Tibial artery (tissue), 4 donors: ENCODE measurements around the gene HMGA1.

Experiments
- DNase-seq, 2 donors: peaks; one replicate each; pipeline ENCODE4 v3.0.0-alpha.2; 2019
- H3K27ac ChIP-seq, 2 donors: fragments of 200-600 bp; sonication (generic) in 1 of 2; 1 replicate in 1 of 2; 2 replicates in 1 of 2; pipeline ENCODE4 v1.5.1; 2018 to 2019; ENCODE audit warnings: mild to moderate bottlenecking in 1 of 2
- H3K27me3 ChIP-seq, 2 donors: fragments of 200-600 bp; sonication (generic) in 1 of 2; one replicate each; pipeline versions ENCODE4 v1.5.1 to v1.6.0; 2016 to 2019
- H3K36me3 ChIP-seq, 3 donors: fragments of 200-600 bp; sonication (generic) in 2 of 3; one replicate each; pipeline ENCODE4 v1.5.1; 2016 to 2019; ENCODE audit warnings: mild to moderate bottlenecking in 2 of 3
- H3K4me1 ChIP-seq, 4 donors: fragments of 200-600 bp; sonication (generic) in 2 of 4; 1 replicate in 3 of 4; 2 replicates in 1 of 4; pipeline ENCODE4 v1.5.1; 2016 to 2019
- H3K4me3 ChIP-seq, 2 donors: fragments of 200-600 bp; sonication (generic) in 1 of 2; 1 replicate in 1 of 2; 2 replicates in 1 of 2; pipeline ENCODE4 v1.5.1; 2018 to 2019; ENCODE audit warnings: mild to moderate bottlenecking in 2 of 2
- H3K9me3 ChIP-seq, 3 donors: fragments of 200-600 bp; sonication (generic) in 1 of 3; one replicate each; pipeline ENCODE4 v1.5.1; 2016 to 2019
- CTCF ChIP-seq, 2 experiments: fragments of 200-600 bp in 1 of 2; fragments of 450-650 bp in 1 of 2; IDR thresholded peaks; one replicate each; pipeline ENCODE4 v1.5.1; 2017 to 2019; ENCODE audit warnings: antibody characterized with exemption in 2 of 2, mild to moderate bottlenecking in 1 of 2, moderate library complexity in 1 of 2
- intact Hi-C: fragments of 100-400 bp; cut with DNase I; formaldehyde crosslinking; loops from one replicate; pipeline ENCODE4 v1.15.0; 2023; ENCODE audit warnings: low total_unique reads

HMGA1 gene

GRCh38 chr6:34226066-34226465 is 10.6 kb upstream of the HMGA1 start:
- H3K27ac ChIP-seq: no peak overlapping the region
- no peaks in the 10 kb centered on the region for H3K27me3 ChIP-seq
- no peaks in the 10 kb centered on the region for H3K9me3 ChIP-seq
- H3K4me1 ChIP-seq: peaks cover 0 to 13% (median 9%) of the 10 kb centered on the region in 4 donors
- no peaks in the 10 kb centered on the region for H3K36me3 ChIP-seq
- intact Hi-C loops: loop anchor here (10.0 kb wide), 1 partner anchor 801 kb away; the partner anchor contains the start of gene SYNGAP1
- no peak for TF ChIP-seq CTCF (IDR thresholded peaks at IDR 0.05)
- no peak for DNase-seq
- no peak overlapping the region for H3K4me3 ChIP-seq

GRCh38 chr6:34226731-34227586 is 9.7 kb upstream of the HMGA1 start:
- TF ChIP-seq CTCF (IDR thresholded peaks at IDR 0.05): no peak
- no peaks in the 10 kb centered on the region for H3K27me3 ChIP-seq
- H3K36me3 ChIP-seq: no peaks in the 10 kb centered on the region
- peaks cover 0 to 13% (median 9%) of the 10 kb centered on the region in 4 donors for H3K4me1 ChIP-seq
- no peaks in the 10 kb centered on the region for H3K9me3 ChIP-seq
- no peak for DNase-seq
- no peak overlapping the region for H3K27ac ChIP-seq
- intact Hi-C loops: loop anchor here (10.0 kb wide), 1 partner anchor 802 kb away; the partner anchor contains the start of gene SYNGAP1
- H3K4me3 ChIP-seq: no peak overlapping the region

DNA sequence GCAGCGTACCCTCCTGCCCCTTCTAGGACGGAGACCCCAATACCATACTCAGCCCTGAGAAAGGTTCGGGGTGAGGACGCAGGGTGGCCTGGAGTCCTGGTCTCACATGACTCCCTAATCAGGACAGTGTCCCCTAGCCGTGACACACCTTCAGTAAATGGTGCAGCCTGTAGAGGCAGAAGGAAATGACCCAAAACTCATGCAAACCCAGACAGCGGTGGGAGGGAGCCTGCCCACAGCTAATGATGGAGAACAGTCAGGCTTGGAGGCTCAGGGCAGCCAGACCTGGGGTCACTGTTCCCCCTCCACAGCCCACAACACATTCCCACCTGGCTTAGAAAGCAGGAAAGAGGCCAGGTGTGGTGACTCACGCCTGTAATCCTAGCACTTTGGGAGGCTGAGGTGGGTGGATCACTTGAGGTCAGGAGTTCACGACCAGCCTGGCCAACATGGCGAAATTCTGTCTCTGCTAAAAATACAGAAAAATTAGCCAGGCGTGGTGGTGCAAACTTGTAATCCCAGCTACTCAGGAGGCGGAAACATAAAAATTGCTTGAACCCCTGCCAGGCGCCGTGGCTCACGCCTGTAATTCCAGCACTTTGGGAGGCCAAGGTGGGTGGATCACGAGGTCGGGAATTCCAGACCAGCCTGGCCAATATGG is 8.8 kb upstream of the HMGA1 start:
- no peak for TF ChIP-seq CTCF (IDR thresholded peaks at IDR 0.05)
- H3K4me3 ChIP-seq: no peak overlapping the region

DNA sequence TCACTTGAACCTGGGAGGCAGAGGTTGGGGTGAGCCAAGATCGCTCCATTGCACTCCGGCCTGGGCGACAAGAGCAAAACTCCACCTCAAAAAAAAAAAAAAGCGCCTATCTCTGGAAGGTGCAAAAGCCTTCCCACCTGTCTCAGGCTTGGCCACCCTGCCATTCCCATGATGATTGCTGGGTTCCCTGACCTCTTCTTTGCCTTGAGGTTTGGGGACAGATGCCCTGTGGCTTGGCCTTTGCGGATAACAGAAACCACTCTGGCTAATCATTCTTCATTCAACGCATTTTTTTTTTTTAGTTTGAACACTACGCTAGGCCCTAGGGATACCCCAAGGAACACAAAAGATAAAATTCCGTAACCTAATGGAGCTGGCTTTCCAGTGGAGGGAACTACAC is 6.8 kb upstream of the HMGA1 start:
- intact Hi-C loops: loop anchor here (10.0 kb wide), 1 partner anchor 805 kb away; the partner anchor contains the start of gene SYNGAP1
- H3K27ac ChIP-seq: no peak overlapping the region
- H3K36me3 ChIP-seq: no peaks in the 10 kb centered on the region
- H3K4me3 ChIP-seq: no peak overlapping the region
- no peaks in the 10 kb centered on the region for H3K4me1 ChIP-seq
- H3K27me3 ChIP-seq: no peaks in the 10 kb centered on the region
- no peaks in the 10 kb centered on the region for H3K9me3 ChIP-seq
- no peak for TF ChIP-seq CTCF (IDR thresholded peaks at IDR 0.05)
- DNase-seq: no peak

More for the DNA sequence above, 8.8 kb upstream of the HMGA1 start:
- Histone ChIP-seq H3K27ac (no peak overlapping the region), H3K36me3 (no peaks in the 10 kb centered on the region), H3K9me3 (no peaks in the 10 kb centered on the region), H3K4me1 (peaks cover 0 to 13% (median 9%) of the 10 kb centered on the region in 4 donors), H3K27me3 (no peaks in the 10 kb centered on the region)
- DNase-seq: no peak
- intact Hi-C loops: loop anchor here (10.0 kb wide), 1 partner anchor 803 kb away; the partner anchor contains the start of gene SYNGAP1

DNA sequence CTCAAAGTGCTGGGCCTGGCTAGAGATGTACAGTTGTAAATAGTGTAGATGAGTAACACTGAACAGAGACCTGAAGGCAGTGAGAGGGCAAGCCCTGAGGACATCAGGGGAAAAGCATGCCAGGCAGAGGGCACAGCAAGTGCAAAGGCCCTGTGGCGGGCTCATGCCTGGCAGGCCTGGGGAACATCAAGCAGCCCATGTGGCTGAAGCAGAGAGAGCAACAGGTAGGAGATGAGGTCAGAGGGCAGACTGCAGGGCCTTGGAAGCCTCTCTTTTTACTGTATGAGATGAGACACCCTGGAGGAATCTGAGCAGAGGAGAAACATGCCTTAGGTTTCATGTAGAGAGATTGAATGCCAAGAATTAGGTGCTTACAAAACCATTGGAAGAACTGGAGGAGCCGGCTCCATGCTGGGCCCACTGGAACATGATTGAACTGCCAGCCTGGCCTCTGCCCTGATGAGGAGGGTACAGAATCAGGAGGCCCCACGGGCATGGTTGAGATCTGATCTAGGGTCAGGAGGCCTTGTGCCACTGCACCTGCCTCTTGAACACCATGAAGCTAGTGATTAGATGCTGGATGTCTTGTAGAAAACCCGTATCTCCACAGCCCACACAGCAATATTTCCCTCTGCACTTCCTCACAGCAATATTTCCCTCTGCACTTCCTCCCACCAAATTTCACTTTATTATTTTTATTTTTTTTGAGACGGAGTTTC is 5.9 kb upstream of the HMGA1 start:
- H3K4me3 ChIP-seq: no peak overlapping the region
- no peak for TF ChIP-seq CTCF (IDR thresholded peaks at IDR 0.05)
- no peaks in the 10 kb centered on the region for H3K36me3 ChIP-seq
- intact Hi-C loops: no loop called here
- no peaks in the 10 kb centered on the region for H3K9me3 ChIP-seq
- peaks cover 0 to 6% (median 3%) of the 10 kb centered on the region in 4 donors for H3K4me1 ChIP-seq
- DNase-seq: no peak
- no peak overlapping the region for H3K27ac ChIP-seq
- no peaks in the 10 kb centered on the region for H3K27me3 ChIP-seq
